Fibroblast of villous mesenchyme (primary cell): Measurements from ENCODE around the gene BRCA1. TPM values are rescaled to one million over a fixed set of nuclear protein-coding genes. Genes with fewer than 3 reads are reported as not detected.
A peak's percentile ranks its signal among the peaks of the same experiment; 100 is the strongest.
"Not testable (repeated sequence)": the region's sequence is repeated elsewhere in the genome, so short reads cannot be mapped to it uniquely, and the experiment has no call there.

Experiments
- DNase-seq: peaks from one replicate; pipeline ENCODE4 v3.0.0-alpha.2; 2010; ENCODE audit warnings: low read depth
- H3K4me3 ChIP-seq: 2 replicates; pipeline ENCODE4 v1.5.1; 2011; ENCODE audit warnings: low read depth, mild to moderate bottlenecking, low read length
- CTCF ChIP-seq: IDR thresholded peaks from 2 replicates; pipeline ENCODE4 v1.5.1; 2012; ENCODE audit warnings: low read depth, mild to moderate bottlenecking, low read length; ENCODE audit not compliant: insufficient read depth
- total RNA-seq: library from RNA; depleted of rRNA; stranded (reverse); fragments of >200 nt; gene quantifications from 2 replicates; pipeline ENCODE4 v1.2.3, GENCODE V29; 2012

The BRCA1 gene
- total RNA-seq, 1 donor, result 16.8 TPM

- no peak for DNase-seq
- TF ChIP-seq CTCF, result no peak
- no peak overlapping the region for H3K4me3 ChIP-seq
Observed at GRCh38 chr17:43014020-43014648, 111.0 kb downstream of the BRCA1 start.

- no peak for TF ChIP-seq CTCF
- DNase-seq, result no peak
- no peak overlapping the region for H3K4me3 ChIP-seq
Observed at GRCh38 chr17:43013296-43013695, 111.9 kb downstream of the BRCA1 start.

DNA sequence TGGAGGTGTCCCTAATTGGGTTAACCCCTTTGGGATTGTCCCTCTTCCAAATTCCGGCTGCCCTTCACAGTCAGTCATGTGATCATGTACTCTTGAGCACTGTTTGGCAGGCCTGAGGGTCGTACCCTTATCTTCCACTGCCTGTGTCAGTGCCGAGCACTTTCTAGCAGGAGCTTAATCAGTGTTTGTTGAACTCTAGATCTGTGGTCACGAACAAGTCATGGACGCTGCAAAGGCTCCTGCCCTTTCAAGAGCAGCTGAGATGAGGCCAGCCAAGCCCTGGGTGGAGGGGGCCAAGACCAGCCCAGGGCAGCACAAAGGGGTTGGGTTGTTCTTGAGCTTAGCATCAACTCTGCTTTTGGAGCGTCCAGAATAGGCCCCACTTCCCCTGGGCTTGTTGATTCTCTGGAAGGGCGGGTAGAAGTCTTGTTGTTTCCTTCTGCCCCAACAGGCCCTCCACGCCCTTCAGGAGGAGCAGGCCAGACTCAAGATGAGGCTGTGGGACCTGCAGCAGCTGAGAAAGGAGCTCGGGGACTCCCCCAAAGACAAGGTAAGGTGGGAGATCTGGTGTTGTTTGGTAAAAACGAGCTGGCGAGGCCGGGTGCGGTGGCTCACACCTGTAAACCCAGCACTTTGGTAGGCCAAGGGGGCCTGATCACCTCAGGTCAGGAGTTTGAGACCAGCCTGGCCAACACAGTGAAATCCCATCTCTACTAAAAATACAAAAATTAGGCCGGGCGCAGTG is 113.3 kb downstream of the BRCA1 start:
- H3K4me3 ChIP-seq, result no peak overlapping the region
- no peak for DNase-seq
- no peak for TF ChIP-seq CTCF

GRCh38 chr17:43010667-43011308 is 114.4 kb downstream of the BRCA1 start:
- no peak for DNase-seq
- no peak overlapping the region for H3K4me3 ChIP-seq
- no peak for TF ChIP-seq CTCF

- DNase-seq, result peak; percentile 92
- peak within 1 kb of the TSS; percentile 82 for H3K4me3 ChIP-seq
- TF ChIP-seq CTCF, result peak; percentile 33
Observed at GRCh38 chr17:43006639-43007551, 118.3 kb downstream of the BRCA1 start, which contains the start of gene IFI35. Gene IFI35 (plus strand): TSS chr17:43006784. CDS start chr17:43006948, 164 bp downstream.

- no peak for DNase-seq
- no peak overlapping the region for H3K4me3 ChIP-seq
- TF ChIP-seq CTCF, result no peak
Observed at GRCh38 chr17:43003542-43004172, 121.5 kb downstream of the BRCA1 start.

DNA sequence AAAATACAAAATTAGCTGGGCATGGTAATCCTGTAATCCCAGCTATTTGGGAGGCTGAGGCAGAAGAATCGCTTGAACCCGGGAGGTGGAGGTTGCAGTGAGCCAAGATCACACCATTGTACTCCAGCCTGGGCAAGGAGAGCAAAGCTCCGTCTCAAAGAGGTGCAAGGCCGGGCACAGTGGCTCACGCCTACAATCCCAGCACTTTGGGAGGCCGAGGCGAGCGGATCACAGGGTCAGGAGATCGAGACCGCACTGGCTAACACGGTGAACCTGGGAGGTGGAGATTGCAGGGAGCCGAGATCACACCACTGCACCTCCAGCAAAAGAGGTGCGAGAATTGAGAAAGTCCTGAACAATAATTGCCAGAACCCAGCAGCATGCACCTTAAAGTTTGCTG is 124.3 kb downstream of the BRCA1 start:
- DNase-seq, H3K4me3 ChIP-seq: not testable (repeated sequence)
